Midbrain (tissue), 1 donor: ENCODE measurements around the gene CLMP.
A peak's percentile ranks its signal among the peaks of the same experiment; 100 is the strongest.

ENCODE experiments used
- DNase-seq: peaks from one replicate; lab custom pipeline; 2025; lab: John Stamatoyannopoulos, UW

CLMP gene

DNA sequence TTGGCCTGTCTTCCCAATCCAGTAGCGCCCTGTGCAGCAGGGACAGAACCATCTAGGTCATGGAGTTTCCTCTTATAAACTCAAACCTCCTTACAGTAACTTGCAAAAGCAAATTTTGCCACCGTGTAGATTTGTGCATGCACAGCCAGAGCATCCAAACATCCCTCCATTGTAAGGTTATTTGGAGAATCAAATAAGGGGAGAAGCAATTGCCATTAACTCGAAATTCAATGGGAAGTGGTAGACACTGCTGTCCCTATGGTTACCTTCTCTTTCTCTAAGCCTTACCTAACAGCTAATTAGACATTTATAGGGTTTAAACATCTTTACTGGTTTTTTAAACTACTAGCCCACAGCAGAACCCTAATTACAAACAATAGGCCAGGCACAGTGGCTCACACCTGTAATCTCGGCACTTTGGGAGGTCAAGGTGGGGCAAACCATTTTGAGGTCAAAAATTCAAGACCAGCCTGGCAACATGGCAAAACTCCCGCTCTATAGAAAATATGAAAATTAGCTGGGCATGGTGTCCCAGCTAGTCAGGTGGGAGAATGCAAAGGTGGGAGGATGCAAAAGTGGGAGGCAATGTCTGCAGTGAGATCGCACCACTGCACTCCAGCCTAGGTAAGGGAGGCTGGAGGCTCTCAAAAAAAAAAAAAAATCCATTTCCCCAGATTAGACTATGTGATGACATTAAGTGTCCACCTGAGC, 139.7 kb downstream of the CLMP start:
- DNase-seq, result no peak

DNA sequence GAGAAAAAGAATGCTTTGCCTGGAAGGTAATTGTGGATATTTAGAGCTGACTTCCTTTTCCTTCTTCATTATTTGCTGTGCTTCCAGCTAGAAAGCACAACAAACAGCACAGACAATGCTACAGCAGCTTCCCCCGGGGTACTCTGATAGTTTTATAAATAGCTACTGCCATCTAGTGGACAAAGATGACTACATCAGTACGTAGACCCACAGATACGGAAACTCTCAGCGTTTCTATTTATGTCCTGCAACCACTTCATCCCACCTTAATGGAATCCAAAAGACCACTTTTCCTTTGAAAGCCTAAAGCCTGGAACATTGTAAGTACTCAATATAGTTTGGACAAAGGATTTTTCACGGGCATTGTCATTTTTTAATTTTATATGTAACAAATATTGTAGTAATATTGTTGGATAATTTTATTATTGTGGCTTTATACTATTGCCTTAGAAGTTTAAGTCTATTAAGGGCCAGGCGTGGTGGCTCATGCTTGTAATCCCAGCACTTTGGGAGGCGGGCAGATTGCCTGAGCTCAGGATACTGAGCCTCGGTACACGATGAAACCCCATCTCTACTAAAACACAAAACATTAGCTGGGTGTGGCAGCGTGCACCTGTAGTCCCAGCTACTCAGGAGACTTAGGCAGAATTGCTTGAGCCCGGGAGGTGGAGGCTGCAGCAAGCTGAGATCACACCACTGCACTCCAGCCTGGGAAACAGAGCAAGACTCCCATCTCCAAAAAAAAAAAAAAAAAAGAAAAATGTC, 140.6 kb downstream of the CLMP start:
- DNase-seq, result peak; percentile 88

DNA sequence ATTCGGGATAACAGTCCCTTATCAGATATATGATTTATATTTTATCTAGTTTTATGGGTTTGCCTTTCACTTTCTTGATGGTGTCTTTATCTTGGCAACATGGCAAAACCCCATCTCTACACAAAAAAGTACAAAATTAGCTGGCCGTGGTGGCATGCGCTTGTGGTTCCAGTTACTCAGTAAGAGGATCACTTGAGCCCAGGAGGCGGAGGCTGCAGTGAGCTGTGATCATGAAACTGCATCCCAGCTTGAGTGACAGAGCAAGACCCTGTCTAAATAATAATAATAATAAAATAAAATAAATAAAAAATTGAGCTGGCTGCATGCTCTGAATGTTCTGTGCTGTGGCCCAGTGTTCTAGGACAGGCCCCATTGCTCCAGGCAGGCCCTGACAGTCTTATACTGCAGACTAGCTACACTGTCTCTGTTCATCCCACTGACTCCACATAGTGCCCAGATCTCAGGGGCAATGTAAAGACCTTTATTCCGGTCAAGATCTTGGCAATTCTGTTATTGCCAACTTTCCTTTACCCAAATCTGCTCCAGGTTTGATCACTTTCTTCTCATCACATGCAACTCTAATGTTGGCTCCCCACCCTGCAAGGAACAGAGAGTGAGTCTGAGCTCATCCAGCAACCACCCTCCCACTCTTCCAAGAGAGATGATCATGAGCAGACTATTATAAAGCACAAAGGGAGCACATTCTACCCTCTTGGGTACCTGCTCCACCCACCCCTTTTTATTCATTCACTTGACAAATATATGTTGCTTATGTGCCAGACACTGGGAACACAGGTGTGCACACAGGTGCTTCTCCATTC, 141.9 kb downstream of the CLMP start:
- DNase-seq, result no peak

DNA sequence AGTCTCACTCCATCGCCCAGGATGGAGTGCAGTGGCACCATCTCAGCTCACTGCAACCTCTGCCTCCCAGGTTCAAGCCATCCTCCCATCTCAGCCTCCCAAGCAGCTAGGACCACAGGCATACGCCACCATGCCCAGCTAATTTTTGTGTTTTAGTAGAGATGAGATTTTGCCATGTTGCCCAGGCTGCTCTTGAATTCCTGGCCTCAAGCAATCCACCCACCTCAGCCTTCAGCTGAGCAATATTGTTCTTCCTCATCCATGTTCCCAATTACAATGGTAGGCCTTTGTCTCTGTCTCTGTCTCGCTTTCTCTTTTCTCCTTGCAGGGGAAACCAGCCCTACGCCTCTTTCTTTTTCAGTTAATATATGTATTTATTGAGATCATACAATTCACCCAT, 143.4 kb downstream of the CLMP start:
- no peak for DNase-seq

DNA sequence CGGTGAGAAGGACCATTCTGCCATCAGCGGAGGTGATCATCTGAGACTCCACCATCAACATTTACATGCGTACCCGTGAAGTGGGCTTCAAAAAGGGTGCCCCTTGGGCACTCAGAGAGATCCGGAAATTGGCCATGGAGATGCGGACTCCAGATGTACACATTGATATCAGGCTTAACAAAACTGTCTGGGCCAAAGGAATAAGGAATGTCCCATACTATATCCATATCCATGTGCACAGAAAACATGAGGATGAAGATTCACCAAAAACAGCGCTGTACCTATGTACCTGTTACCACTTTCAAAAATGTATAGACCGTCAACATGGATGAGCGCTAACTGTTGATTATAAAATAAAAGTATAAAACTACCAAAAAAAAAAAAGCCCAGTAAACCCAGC, 143.9 kb downstream of the CLMP start:
- DNase-seq, result no peak

DNA sequence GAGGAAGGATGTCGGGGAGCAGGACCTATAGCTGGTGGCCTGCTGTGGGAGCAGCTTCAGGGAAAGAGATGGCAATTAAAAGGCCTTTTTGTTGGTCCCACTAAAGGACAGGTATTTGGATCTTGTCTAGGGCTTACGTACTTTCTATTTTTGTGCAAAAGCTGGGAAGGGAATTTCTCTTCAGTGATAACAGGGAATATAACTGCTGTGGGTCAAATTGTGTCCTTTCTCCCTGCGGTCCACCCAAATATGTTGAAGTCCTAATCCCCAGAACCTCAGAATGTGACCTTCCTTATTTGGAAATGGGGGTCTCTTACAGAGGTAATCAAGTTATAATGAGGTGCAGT, 147.1 kb downstream of the CLMP start:
- no peak for DNase-seq

DNA sequence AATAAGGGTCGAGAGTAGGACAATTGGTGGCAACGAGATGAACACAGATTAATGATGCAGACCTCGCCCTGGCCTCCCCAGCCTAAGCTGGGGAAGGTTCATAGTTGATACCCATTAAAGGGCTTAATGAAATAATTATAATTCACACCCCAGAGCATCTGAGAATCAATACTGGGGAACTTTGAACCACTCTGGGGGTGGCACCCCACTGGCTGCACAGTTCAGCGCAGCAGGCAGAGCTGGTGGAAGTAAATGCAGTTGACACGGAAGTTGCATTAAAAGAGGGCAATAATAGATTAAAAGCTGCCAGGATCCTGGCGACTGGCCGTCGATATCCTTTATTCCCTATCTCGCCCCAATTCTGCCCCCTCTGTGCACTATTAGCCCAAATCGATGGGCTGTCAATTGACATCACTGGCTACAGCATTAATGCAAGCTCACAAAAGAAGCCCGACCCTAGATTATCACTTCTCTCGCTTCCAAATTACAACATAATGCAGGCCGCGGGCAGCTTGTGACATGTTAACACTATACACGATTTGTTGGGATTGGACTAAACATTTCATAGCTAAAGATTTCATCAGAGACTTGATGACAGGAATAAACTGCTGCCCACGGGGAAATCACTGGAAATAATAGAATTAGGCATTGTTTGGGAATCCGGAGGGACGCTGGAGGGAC, 147.6 kb downstream of the CLMP start:
- no peak for DNase-seq

DNA sequence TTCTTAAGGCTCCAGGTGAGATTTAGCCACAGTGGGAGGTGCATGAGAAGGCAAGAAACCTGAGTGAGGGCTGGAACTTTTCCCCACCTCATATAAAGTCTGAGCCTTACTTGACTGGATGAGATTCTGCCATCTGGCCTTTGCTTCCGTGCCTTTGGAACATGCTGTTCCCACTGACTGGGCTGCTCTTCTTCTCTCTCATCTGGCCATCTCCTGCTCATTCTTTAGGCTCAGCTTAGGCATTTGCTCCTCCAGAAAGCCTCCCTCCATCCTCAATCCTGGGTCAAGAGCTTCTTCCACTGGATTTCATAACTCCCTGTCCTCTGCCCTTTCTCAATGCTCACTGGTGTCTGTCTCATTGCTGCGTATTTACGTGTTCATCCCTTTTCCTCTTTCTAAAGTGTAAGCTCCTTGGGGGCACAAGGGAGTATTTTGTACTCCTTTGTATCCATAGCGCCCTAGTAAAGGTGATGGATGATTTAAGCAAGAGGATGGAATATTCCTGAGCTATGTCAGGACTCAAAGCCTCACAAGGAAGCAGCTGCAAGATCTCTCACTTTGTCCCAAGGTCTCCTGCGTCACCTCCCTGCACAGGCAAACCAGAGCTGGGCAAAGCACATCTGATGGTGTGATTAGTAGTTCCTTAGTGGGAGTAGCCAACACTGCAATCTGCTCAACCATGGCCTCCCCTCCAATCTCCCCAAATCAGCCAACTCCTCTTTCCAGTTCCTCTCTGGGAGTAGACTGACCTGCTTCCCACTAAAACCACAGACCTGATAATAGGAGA, 148.4 kb downstream of the CLMP start:
- no peak for DNase-seq

DNA sequence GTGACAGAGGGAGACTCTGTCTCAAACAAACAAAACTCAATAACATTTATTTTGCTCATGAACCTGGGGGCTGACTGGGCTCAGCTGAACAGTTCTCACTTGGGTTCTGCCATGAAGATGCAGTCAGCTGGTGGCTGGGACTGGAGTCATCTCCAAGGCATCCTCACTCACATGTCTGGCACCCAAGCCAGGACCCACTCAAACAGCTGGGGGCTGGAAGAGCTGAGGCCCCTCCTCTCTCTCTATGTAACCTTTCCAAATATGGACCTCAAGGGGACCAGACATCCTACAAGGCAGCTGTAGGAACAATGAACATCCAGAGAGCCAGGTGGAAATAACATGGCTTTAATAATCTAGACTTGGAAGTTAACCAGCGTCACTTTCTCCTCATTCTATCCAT, 149.9 kb downstream of the CLMP start:
- DNase-seq, result no peak

DNA sequence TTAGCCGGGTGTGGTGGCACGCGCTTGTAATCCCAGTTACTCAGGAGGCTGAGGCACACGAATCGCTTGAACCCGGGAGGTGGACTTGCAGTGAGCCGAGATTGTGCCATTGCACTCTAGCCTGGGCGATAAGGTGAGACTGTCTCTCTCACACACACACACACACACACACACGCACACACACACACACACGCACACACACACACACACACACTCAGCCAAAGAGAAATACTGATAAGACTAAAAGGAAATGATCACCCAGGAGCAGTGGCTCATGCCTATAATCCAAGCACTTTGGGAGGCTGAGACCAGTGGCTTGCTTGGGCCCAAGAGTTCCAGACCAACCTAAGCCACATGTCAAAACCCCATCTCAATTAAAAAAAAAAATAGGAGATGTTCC, 153.9 kb downstream of the CLMP start:
- no peak for DNase-seq

DNA sequence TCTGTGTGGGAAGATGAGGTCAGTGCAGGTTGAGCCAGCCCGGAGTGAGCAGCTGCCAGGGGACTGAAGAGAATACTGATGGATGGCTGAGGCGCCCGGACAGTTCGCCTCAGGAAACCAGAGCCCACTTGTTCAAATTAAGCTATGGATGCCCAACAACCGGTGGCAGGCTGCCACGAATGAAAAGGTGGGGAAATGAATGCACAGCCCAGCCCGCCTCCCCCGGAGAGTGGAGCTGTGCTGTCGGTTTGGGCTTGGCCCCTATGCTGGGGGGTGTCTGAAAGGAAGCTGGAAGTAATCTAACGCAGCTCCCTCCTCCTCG, 155.0 kb downstream of the CLMP start:
- DNase-seq, result no peak

DNA sequence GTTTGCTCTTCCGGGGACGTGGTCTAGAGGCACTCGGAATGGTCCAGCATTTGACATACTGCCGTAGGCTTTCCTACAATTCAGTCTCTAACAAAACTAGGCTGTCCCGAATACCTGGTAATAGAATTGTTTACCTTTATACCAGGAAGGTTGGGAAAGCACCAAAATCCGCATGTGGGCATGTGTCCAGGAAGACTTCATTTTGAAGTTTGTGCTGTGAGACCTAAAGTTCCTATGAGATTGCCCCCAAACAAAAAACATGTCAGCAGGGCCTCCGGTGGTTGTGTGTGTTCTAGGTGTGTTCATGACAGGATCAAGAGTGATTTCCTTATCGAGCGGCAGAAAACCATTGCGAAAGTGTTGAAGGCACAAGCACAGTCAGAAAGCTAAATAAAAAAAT, 159.2 kb downstream of the CLMP start:
- DNase-seq, result no peak

DNA sequence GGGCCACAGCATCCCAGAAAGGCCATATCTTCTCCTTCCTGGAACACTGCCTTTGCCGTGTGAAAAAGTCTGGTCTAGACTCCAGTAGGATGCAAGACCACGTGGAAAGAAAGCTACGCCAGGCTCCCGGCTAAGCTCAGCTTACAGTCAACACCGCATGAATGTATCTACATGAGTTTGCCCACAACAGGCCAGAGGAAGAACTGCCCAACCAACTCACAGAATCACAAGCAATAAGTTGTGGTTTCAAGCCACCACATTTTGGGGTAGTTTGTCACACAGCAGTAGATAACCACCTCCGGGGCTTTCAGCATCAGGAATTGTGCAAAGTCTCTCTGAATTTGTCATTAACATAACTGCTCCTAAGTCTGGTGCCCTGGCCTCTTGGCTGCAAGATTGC, 160.5 kb downstream of the CLMP start:
- DNase-seq, result no peak

DNA sequence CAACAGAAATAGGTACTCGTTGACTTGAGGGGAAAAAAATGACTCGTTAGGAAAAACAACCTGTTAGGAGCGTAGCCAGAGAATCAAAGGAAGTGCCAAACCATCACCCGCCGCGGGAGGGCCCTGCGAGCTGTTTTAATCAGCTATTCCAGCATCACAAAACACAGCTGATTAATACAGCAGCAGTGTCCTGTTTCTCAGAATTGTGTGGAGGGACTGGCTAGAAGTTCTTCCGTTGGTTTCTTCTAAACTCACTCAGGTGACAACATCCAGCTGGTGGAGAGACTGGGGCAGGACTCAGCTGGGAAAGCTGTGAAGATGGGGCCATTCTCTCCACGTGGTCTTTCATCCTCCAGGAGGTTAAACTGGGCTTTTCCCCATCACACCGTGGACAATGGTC, 161.2 kb downstream of the CLMP start:
- DNase-seq, result no peak

DNA sequence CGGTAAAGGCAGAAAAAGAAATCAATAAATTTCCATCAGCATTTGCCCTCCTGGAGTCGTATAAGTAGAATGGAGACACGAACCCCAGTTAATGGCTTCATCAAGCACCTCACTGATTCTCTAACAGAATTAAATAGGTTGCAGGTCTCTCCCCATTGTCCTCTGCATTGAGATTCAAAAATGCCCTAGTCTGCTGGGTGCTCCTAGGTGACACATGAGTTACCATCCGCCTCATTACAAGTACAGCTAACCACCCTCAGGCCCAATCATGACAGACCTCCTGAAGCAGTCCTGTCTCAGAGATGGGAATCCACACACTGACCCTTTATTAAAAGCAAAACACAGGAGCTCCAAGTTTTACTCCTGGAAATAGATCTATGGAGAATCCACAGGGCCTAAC, 164.5 kb downstream of the CLMP start:
- DNase-seq, result no peak

DNA sequence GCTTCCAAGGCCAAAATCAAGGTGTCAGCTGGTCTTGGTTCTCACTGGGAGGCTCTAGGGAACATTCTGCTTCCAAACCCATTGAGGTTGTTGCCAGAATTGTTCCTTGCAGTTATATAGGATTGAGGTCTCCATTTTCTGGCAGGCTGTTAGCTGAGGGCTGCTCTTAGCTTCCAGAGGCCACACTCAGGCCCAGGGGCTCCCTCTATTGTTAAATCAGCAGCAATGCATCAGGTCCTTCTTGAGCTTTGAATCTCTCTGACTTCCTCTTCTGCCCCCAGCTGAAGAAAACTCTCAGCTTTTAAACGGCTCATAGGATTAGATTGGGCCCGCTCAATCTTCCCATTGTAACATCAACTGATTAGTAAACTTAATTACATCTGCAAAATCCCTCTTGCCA, 174.1 kb downstream of the CLMP start:
- peak; percentile 13 for DNase-seq
